Gastroesophageal sphincter (tissue), 3 donors: ENCODE data around the gene PPP1R1A.

Source experiments
- EP300 ChIP-seq: sonication (generic); formaldehyde crosslinking; IDR thresholded peaks from one replicate; pipeline ENCODE4 v1.6.1; 2017; ENCODE audit warnings: antibody characterized with exemption, mild to moderate bottlenecking
- POLR2A ChIP-seq, 2 donors: fragments of 450-650 bp; IDR thresholded peaks; one replicate each; pipeline ENCODE4 v1.6.1; 2017; ENCODE audit warnings: antibody characterized with exemption in 2 of 2, mild to moderate bottlenecking in 2 of 2, moderate library complexity in 1 of 2
- TF ChIP-seq, protein P1 (sequence below), 4 experiments: fragments of 200-600 bp in 2 of 4; fragments of 450-650 bp in 2 of 4; sonication (generic) in 1 of 4; IDR thresholded peaks; one replicate each; pipeline ENCODE4 v1.5.1; 2017 to 2019; ENCODE audit warnings: antibody characterized with exemption in 4 of 4, mild to moderate bottlenecking in 2 of 4, moderate library complexity in 2 of 4

DNA sequence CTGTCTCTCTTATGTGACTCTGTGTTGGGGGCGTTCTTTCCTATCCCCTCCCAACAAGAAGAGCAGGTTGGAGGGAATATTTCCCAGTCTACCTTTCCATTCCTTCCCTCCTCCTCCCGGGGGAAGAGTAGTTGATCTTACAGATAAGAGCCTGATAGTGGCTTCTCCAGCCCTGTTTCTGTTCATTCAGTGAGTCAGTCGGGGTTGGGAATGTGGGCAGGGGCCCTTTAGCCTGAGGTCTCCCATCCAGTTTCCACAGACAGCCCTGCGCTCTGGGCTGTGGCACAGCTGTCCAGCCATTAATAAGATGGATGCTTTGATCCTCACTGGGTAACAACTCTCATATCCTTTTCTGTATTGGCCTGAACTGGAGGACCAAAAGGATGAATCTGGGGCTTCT is 18.1 kb upstream of the PPP1R1A start:
- TF ChIP-seq, protein P1, sequence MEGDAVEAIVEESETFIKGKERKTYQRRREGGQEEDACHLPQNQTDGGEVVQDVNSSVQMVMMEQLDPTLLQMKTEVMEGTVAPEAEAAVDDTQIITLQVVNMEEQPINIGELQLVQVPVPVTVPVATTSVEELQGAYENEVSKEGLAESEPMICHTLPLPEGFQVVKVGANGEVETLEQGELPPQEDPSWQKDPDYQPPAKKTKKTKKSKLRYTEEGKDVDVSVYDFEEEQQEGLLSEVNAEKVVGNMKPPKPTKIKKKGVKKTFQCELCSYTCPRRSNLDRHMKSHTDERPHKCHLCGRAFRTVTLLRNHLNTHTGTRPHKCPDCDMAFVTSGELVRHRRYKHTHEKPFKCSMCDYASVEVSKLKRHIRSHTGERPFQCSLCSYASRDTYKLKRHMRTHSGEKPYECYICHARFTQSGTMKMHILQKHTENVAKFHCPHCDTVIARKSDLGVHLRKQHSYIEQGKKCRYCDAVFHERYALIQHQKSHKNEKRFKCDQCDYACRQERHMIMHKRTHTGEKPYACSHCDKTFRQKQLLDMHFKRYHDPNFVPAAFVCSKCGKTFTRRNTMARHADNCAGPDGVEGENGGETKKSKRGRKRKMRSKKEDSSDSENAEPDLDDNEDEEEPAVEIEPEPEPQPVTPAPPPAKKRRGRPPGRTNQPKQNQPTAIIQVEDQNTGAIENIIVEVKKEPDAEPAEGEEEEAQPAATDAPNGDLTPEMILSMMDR (IDR thresholded peaks at IDR 0.05): no peak
- TF ChIP-seq POLR2A (IDR thresholded peaks at IDR 0.05): no peak
- TF ChIP-seq EP300: no peak
